Measurements from ENCODE around the gene SEMA6C. TPM values are rescaled to one million over a fixed set of nuclear protein-coding genes. Genes with fewer than 3 reads are reported as not detected.

The SEMA6C gene
- total and polyA plus RNA-seq, 2 of the 8 experiments (the other 6 are each of a cell fraction or from before 2014, with no cell fraction given): 12.2 to 15.7 TPM

DNA sequence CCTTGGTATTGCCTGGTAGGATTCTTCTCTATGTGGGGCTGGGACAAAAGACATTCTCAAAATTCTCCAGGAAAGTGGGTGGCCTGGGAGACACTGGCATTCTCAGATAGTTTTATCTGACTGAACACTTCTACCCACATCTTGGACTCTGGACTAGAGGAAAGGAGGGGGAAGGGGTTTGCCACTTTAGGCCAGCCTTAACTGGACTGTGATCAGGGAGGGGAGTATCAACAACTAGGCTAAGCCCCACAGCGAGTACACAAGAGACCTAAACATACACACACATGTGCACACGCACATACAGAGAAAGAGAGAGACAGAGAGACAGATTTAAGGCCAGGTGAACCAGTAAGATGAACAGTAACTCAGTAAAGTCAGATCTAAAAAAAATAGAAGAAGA lies 1.2 kb upstream of the SEMA6C start:
- WGBS, 2 experiments (ENCODE audit: extremely low coverage in 1 of 2, insufficient coverage in 1 of 2, insufficient read length in 1 of 2, insufficient replicate concordance in 2 of 2, low coverage in 1 of 2, low lambda C conversion rate in 2 of 2, missing lambda C conversion rate in 1 of 2): 76% methylated on average over 2 of the region's 2 CpGs; no CpG with 5 or more reads in 1 of the 2 experiments
- H3K27me3 ChIP-seq (replicated peaks in 1 of 4; ENCODE audit: control insufficient read depth in 3 of 4, extremely low read depth in 1 of 4, insufficient read depth in 3 of 4, low read length in 3 of 4): peaks cover 0 to 17% (median 8%) of the 10 kb centered on the region in 4 experiments; a peak in 5 of 7 replicates
- POLR2A ChIA-PET (ENCODE audit: partially characterized antibody): interaction anchor here (1.4 to 10.7 kb wide), 2 partner anchors 16 to 17 kb away, joined by 3 to 124 read pairs; no protein-coding TSS in a partner anchor
- H3K14ac ChIP-seq (ENCODE audit: insufficient read length): no peak overlapping the region
- no peak overlapping the region for H2AFZ ChIP-seq (ENCODE audit: low read length)
- H3K36me3 ChIP-seq (ENCODE audit: control insufficient read depth in 2 of 4, insufficient read depth in 4 of 4, low read length in 3 of 4): no peaks in the 10 kb centered on the region
- no peaks in the 10 kb centered on the region for H4K20me1 ChIP-seq (replicated peaks in 1 of 2; ENCODE audit: control insufficient read depth in 1 of 2, insufficient read depth in 2 of 2, low read length in 2 of 2)
- H3K23me2 ChIP-seq (ENCODE audit: low read depth, low read length): peaks cover 16% of the 10 kb centered on the region
- H3K9me3 ChIP-seq (ENCODE audit: insufficient read depth in 2 of 2, low read depth in 1 of 2, low read length in 1 of 2): no peaks in the 10 kb centered on the region
- no peak overlapping the region for H4K5ac ChIP-seq (ENCODE audit: insufficient read length, low read depth, low read length)
- CTCF ChIA-PET (ENCODE audit: partially characterized antibody): interaction anchor here (1.4 to 1.8 kb wide), 3 partner anchors 8 to 120 kb away, joined by 4 to 9 read pairs (median 5); no protein-coding TSS in a partner anchor
- no peak overlapping the region for H2BK12ac ChIP-seq (ENCODE audit: low read depth, low read length)
- H3K79me1 ChIP-seq (ENCODE audit: low read depth, low read length): peaks cover 5% of the 10 kb centered on the region; the same call in 1 of the 2 replicates
- H3K23ac ChIP-seq (ENCODE audit: insufficient read length): no peak overlapping the region
- H3K4me3 ChIP-seq (ENCODE audit: extremely low read depth in 1 of 4, insufficient read depth in 2 of 4, low read depth in 3 of 4, low read length in 4 of 4): peak overlapping the region in 1 of 4 experiments; percentile 85; a peak in 1 of 8 replicates
- DNase-seq (ENCODE audit: low read depth in 1 of 2, low spot score in 2 of 2) (no peak), FAIRE-seq (no peak)
- no peak overlapping the region for H2AK5ac ChIP-seq (ENCODE audit: low read depth, low read length)
- peak overlapping the region in 1 of 2 experiments; percentile 98; a peak in 1 of 4 replicates for H3K4me2 ChIP-seq (ENCODE audit: insufficient read depth in 1 of 2, low read depth in 2 of 2, low read length in 2 of 2)
- H3K27ac ChIP-seq (ENCODE audit: low read depth, low read length): no peak overlapping the region
- no peak overlapping the region for H3K9ac ChIP-seq (replicated peaks in 1 of 4; ENCODE audit: extremely low read depth in 1 of 4, low read depth in 3 of 4, low read length in 3 of 4)
- no peak overlapping the region for H2BK120ac ChIP-seq (replicated peaks; ENCODE audit: low read depth, low read length)
- H4K8ac ChIP-seq (ENCODE audit: extremely low read depth, insufficient read depth, low read length): no peak overlapping the region
- no peak overlapping the region for H2BK5ac ChIP-seq (ENCODE audit: low read depth, low read length)
- H3K4ac ChIP-seq (replicated peaks; ENCODE audit: insufficient read length, low read depth, low read length): no peak overlapping the region
- H4K91ac ChIP-seq (replicated peaks; ENCODE audit: insufficient read length, low read length): no peak overlapping the region
- no peak overlapping the region for H2BK15ac ChIP-seq (ENCODE audit: low read length)
- H3K18ac ChIP-seq (ENCODE audit: extremely low read depth, low read length): no peak overlapping the region
- H3K79me2 ChIP-seq (ENCODE audit: control insufficient read depth in 1 of 2, insufficient read depth in 2 of 2, low read length in 2 of 2): no peaks in the 10 kb centered on the region
- H3K56ac ChIP-seq (replicated peaks; ENCODE audit: insufficient read length, low read depth, low read length): no peak overlapping the region
- TF ChIP-seq CEBPB (IDR thresholded peaks at IDR 0.05; ENCODE audit: low read depth, low read length): no peak
- no peak overlapping the region for H2BK20ac ChIP-seq (ENCODE audit: low read length)
- H3K4me1 ChIP-seq (replicated peaks in 1 of 4; ENCODE audit: control insufficient read depth in 3 of 4, insufficient read depth in 4 of 4, low read length in 3 of 4): peaks cover 15 to 29% (median 20%) of the 10 kb centered on the region in 4 experiments
